Keratinocyte (primary cell): Measurements from ENCODE around the gene ABCD1. TPM values are rescaled to one million over a fixed set of nuclear protein-coding genes. Genes with fewer than 3 reads are reported as not detected.
"Not testable (repeated sequence)": the region's sequence is repeated elsewhere in the genome, so short reads cannot be mapped to it uniquely, and the experiment has no call there.

ENCODE experiments used
- DNase-seq: peaks from one replicate; pipeline ENCODE4 v3.0.0-alpha.2; 2011; ENCODE audit warnings: low read depth, missing footprints, low spot score
- FAIRE-seq: peaks from 2 replicates; lab custom pipeline; 2011; peaks lifted over from hg19 to GRCh38; lab: Jason Lieb, UNC
- H2AFZ ChIP-seq: 2 replicates; pipeline ENCODE4 v1.6.0; 2012; ENCODE audit warnings: low read length, control low read depth, inconsistent platforms; ENCODE audit not compliant: control insufficient read depth
- H3K27ac ChIP-seq: 2 replicates; pipeline ENCODE4 v1.5.1; 2011; ENCODE audit warnings: low read length; ENCODE audit not compliant: control insufficient read depth, insufficient read depth
- H3K27me3 ChIP-seq: 3 replicates; pipeline ENCODE4 v1.6.0; 2011; ENCODE audit warnings: low read length; ENCODE audit not compliant: control insufficient read depth, insufficient read depth; ENCODE audit errors: extremely low read depth
- H3K36me3 ChIP-seq, 2 experiments: 2 replicates in 1 of 2; 3 replicates in 1 of 2; pipeline ENCODE4 v1.5.1; 2011; ENCODE audit warnings: low read length in 2 of 2, mild to moderate bottlenecking in 1 of 2; ENCODE audit not compliant: control insufficient read depth in 2 of 2, insufficient read depth in 2 of 2; ENCODE audit errors: extremely low read depth in 1 of 2
- H3K4me1 ChIP-seq: 3 replicates; pipeline ENCODE4 v1.5.1; 2011; ENCODE audit warnings: low read length; ENCODE audit not compliant: control insufficient read depth, insufficient read depth; ENCODE audit errors: extremely low read depth
- H3K4me2 ChIP-seq: 3 replicates; pipeline ENCODE4 v1.6.0; 2011; ENCODE audit warnings: low read depth, low read length; ENCODE audit not compliant: control insufficient read depth, insufficient read depth; ENCODE audit errors: extremely low read depth
- H3K4me3 ChIP-seq, 3 experiments: fragments of 200-600 bp in 1 of 3; sonication (generic) in 1 of 3; 2 replicates in 2 of 3; 3 replicates in 1 of 3; pipeline ENCODE4 v1.5.1; 2011 to 2016; ENCODE audit warnings: low read length in 3 of 3, mild to moderate bottlenecking in 3 of 3, control low read depth in 2 of 3, inconsistent platforms in 1 of 3, low read depth in 1 of 3, mixed read lengths in 1 of 3, mixed run types in 1 of 3, moderate library complexity in 1 of 3; ENCODE audit not compliant: control insufficient read depth in 2 of 3, insufficient read depth in 2 of 3; ENCODE audit errors: extremely low read depth in 1 of 3
- H3K79me2 ChIP-seq: 2 replicates; pipeline ENCODE4 v1.6.0; 2012; ENCODE audit warnings: low read length; ENCODE audit not compliant: control insufficient read depth, insufficient read depth
- H3K9ac ChIP-seq: 3 replicates; pipeline ENCODE4 v1.6.0; 2011; ENCODE audit warnings: low read length; ENCODE audit not compliant: control insufficient read depth, insufficient read depth; ENCODE audit errors: extremely low read depth
- H3K9me1 ChIP-seq: 3 replicates; pipeline ENCODE4 v1.6.0; 2011; ENCODE audit warnings: low read length; ENCODE audit not compliant: control insufficient read depth, insufficient read depth; ENCODE audit errors: extremely low read depth
- H3K9me3 ChIP-seq: 2 replicates; pipeline ENCODE4 v1.5.1; 2012; ENCODE audit warnings: low read depth, low read length; ENCODE audit not compliant: control insufficient read depth
- H4K20me1 ChIP-seq: 3 replicates; pipeline ENCODE4 v1.6.0; 2011; ENCODE audit warnings: low read length; ENCODE audit not compliant: control insufficient read depth, insufficient read depth; ENCODE audit errors: extremely low read depth
- CTCF ChIP-seq, 3 experiments: IDR thresholded peaks in 1 of 3; conservative IDR thresholded peaks in 1 of 3; optimal IDR thresholded peaks in 1 of 3; 2 replicates in 2 of 3; 3 replicates in 1 of 3; pipeline versions ENCODE3 to v1.5.1; 2011; ENCODE audit warnings: low read length in 3 of 3, mild to moderate bottlenecking in 3 of 3, moderate library complexity in 2 of 3, control low read depth in 1 of 3, inconsistent platforms in 1 of 3; ENCODE audit not compliant: insufficient read depth in 2 of 3; ENCODE audit errors: extremely low read depth in 1 of 3
- EZH2 ChIP-seq: IDR thresholded peaks from one replicate; pipeline ENCODE4 v1.6.1; 2012; ENCODE audit warnings: inconsistent platforms, mild to moderate bottlenecking, low read length, moderate library complexity
- dilution Hi-C: fragments of 300-500 bp; cut with MboI; formaldehyde crosslinking; loops from one replicate; pipeline ENCODE4 v1.7.0; 2020; ENCODE audit warnings: low sequenced_read_pairs; ENCODE audit not compliant: extremely low pct_ligation_motif_present
- polyA plus RNA-seq, 5 experiments: library from polyadenylated mRNA; depleted of rRNA in 3 of 5; stranded (reverse) in 3 of 5; stranded (forward) in 1 of 5; unstranded in 1 of 5; fragments of >200 nt; gene quantifications; 1 replicate in 1 of 5; 2 replicates in 3 of 5; 3 replicates in 1 of 5; pipeline versions ENCODE4 v1.2.1 to v1.2.3, GENCODE V29; 2011 to 2012; ENCODE audit warnings: missing spikeins in 2 of 5, low read depth in 1 of 5, low replicate concordance in 1 of 5

Gene ABCD1
- polyA plus RNA-seq, 1 donor (not counting 4 experiments of a cell fraction or from before 2014, with no cell fraction given) = 0.81 TPM

GRCh38 chrX:153744210-153745066 lies 19.8 kb downstream of the ABCD1 start:
- Histone ChIP-seq H3K27ac (no peak overlapping the region), H3K4me1 (peaks cover 5% of the 10 kb centered on the region), H3K4me3 (peak overlapping the region in 1 of 3 experiments; percentile 20), H3K9ac (no peak overlapping the region), H3K36me3 (no peaks in the 10 kb centered on the region), H3K27me3 (no peaks in the 10 kb centered on the region), H3K4me2 (peak overlapping the region; percentile 48), H4K20me1 (no peaks in the 10 kb centered on the region), H3K9me3 (no peaks in the 10 kb centered on the region), H2AFZ (peak overlapping the region; percentile 6), H3K79me2 (no peaks in the 10 kb centered on the region), H3K9me1 (no peaks in the 10 kb centered on the region)
- DNase-seq (no peak), FAIRE-seq (no peak)
- dilution Hi-C loops = no loop called here
- TF ChIP-seq EZH2 (no peak), CTCF (optimal IDR thresholded peaks at IDR 0.05 in 1 of 3, IDR thresholded peaks at IDR 0.05 in 1 of 3, conservative IDR thresholded peaks at IDR 0.05 in 1 of 3; ENCODE audit: extremely low read depth in 1 of 3, insufficient read depth in 2 of 3, low read length in 3 of 3) (peak in 2 of 3 experiments; percentile 26 to 37)

- H4K20me1 ChIP-seq, H2AFZ ChIP-seq, H3K4me2 ChIP-seq, DNase-seq, H3K9me3 ChIP-seq, H3K4me3 ChIP-seq, H3K79me2 ChIP-seq, dilution Hi-C loops, H3K9me1 ChIP-seq, FAIRE-seq, H3K4me1 ChIP-seq, H3K27ac ChIP-seq, H3K36me3 ChIP-seq, H3K27me3 ChIP-seq, H3K9ac ChIP-seq: not testable (repeated sequence)
Observed at GRCh38 chrX:153745067-153745433, 20.4 kb downstream of the ABCD1 start.
